Heart left ventricle (tissue), 13 donors: ENCODE measurements around the gene PDE3A.

Experiments
- POLR2A ChIP-seq, 2 donors: fragments of 450-650 bp; IDR thresholded peaks; one replicate each; pipeline ENCODE4 v1.6.1; 2017; ENCODE audit warnings: antibody characterized with exemption in 2 of 2, mild to moderate bottlenecking in 2 of 2, moderate library complexity in 2 of 2
- TF ChIP-seq, protein P1 (sequence below), 12 donors: fragments of 200-600 bp; sonication (generic) in 4 of 12; IDR thresholded peaks; one replicate each; pipeline versions ENCODE4 v1.5.0 to v1.8.0; 2018 to 2022; ENCODE audit warnings: antibody characterized with exemption in 12 of 12, mild to moderate bottlenecking in 5 of 12
- donor health status: ischemic (EF 13 %, LVEDD 7.1; RV severe dilation, severe dysfunction).
- donor health status: DM: no; HTN: yes; CAD: no.
- donor health status: DM: no; HTN: no; CAD: no.
- donor health status: ischemic (EF 25% LVEDD 6.9; RV normal size, moderate dysfunction).
- donor health status: ischemic (EF 25% LVEDD 5.7; RV mildly dilated, moderate dysfunction).
- donor health status: ischemic (EF 35%, LVEDD 5.7; RV mildly dilated, moderate dysfunction).
- donor health status: nonischemic (EF 11% LVEDD 7.7; RV severe dilation, severe dysfunction).
- donor health status: DM: yes; HTN: yes; CAD: no.
- donor health status: PGD.
- donor health status: ischemic (EF 29% LVEDD 5.4; RV normal size, mild dysfunction).
- donor health status: nonischemic (EF 23%, LVEDD 6.1; RV moderate dilation, normal function).

GRCh38 chr12:20555771-20556170 lies 187.4 kb downstream of the PDE3A start:
- no peak for TF ChIP-seq POLR2A (IDR thresholded peaks at IDR 0.05)
- TF ChIP-seq, protein P1, sequence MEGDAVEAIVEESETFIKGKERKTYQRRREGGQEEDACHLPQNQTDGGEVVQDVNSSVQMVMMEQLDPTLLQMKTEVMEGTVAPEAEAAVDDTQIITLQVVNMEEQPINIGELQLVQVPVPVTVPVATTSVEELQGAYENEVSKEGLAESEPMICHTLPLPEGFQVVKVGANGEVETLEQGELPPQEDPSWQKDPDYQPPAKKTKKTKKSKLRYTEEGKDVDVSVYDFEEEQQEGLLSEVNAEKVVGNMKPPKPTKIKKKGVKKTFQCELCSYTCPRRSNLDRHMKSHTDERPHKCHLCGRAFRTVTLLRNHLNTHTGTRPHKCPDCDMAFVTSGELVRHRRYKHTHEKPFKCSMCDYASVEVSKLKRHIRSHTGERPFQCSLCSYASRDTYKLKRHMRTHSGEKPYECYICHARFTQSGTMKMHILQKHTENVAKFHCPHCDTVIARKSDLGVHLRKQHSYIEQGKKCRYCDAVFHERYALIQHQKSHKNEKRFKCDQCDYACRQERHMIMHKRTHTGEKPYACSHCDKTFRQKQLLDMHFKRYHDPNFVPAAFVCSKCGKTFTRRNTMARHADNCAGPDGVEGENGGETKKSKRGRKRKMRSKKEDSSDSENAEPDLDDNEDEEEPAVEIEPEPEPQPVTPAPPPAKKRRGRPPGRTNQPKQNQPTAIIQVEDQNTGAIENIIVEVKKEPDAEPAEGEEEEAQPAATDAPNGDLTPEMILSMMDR (IDR thresholded peaks at IDR 0.05) = no peak
